Measurements from ENCODE around the gene ALK.

DNA sequence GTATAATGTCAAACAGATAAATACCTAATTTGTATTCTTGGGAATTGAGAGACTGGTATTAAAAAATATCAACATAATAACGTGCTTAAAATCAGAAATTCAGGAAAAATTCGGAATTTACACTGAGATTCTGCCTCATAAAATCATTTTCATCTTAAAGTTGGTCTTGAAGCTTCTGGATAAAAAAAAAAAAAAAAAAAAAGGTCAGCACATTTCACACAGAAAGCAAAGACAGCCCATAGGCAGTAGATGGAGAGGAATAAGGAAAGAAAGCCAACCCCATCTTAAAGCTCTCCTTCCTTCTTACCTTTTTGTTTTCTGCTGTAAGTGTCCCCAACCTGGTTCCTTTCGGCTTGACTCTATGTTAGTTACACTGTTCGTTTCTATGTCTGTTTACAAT, 41.5 kb upstream of the ALK start:
- TF ChIP-seq, protein P1, sequence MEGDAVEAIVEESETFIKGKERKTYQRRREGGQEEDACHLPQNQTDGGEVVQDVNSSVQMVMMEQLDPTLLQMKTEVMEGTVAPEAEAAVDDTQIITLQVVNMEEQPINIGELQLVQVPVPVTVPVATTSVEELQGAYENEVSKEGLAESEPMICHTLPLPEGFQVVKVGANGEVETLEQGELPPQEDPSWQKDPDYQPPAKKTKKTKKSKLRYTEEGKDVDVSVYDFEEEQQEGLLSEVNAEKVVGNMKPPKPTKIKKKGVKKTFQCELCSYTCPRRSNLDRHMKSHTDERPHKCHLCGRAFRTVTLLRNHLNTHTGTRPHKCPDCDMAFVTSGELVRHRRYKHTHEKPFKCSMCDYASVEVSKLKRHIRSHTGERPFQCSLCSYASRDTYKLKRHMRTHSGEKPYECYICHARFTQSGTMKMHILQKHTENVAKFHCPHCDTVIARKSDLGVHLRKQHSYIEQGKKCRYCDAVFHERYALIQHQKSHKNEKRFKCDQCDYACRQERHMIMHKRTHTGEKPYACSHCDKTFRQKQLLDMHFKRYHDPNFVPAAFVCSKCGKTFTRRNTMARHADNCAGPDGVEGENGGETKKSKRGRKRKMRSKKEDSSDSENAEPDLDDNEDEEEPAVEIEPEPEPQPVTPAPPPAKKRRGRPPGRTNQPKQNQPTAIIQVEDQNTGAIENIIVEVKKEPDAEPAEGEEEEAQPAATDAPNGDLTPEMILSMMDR (IDR thresholded peaks at IDR 0.05; ENCODE audit: low read length) = no peak
- no peak for TF ChIP-seq EZH2 (IDR thresholded peaks at IDR 0.05; ENCODE audit: borderline replicate concordance, low read length)
